GM18507 (cell line): ENCODE results near the gene CYP1A2.
A peak's percentile ranks its signal among the peaks of the same experiment; 100 is the strongest.

Source experiments
- DNase-seq: peaks from one replicate; pipeline ENCODE4 v3.0.0; 2011; ENCODE audit warnings: low read depth; ENCODE audit not compliant: insufficient read length; ENCODE audit errors: extremely low spot score
- FAIRE-seq: peaks from 2 replicates; lab custom pipeline; 2011; peaks lifted over from hg19 to GRCh38; lab: Jason Lieb, UNC

CYP1A2 gene

GRCh38 chr15:74799856-74800558 is 51.4 kb downstream of the CYP1A2 start:
- DNase-seq (peak; percentile 88), FAIRE-seq (peak; percentile 98)

GRCh38 chr15:74800559-74801094 is 52.0 kb downstream of the CYP1A2 start:
- DNase-seq (no peak), FAIRE-seq (no peak)

- no peak for FAIRE-seq
These were observed 52.8 kb downstream of the CYP1A2 start for GRCh38 chr15:74801311-74801997.

GRCh38 chr15:74802290-74802689 is 53.6 kb downstream of the CYP1A2 start:
- FAIRE-seq, result no peak
- no peak for DNase-seq

More at GRCh38 chr15:74801311-74801997, 52.8 kb downstream of the CYP1A2 start:
- DNase-seq, result no peak

GRCh38 chr15:74802862-74803447 is 54.3 kb downstream of the CYP1A2 start:
- no peak for FAIRE-seq

GRCh38 chr15:74804935-74805334 is 56.3 kb downstream of the CYP1A2 start:
- FAIRE-seq, result no peak
- DNase-seq, result no peak

More at GRCh38 chr15:74802862-74803447, 54.3 kb downstream of the CYP1A2 start:
- no peak for DNase-seq
